ENCODE data around the gene KDM4B. TPM values are rescaled to one million over a fixed set of nuclear protein-coding genes. Genes with fewer than 3 reads are reported as not detected.
A peak's percentile ranks its signal among the peaks of the same experiment; 100 is the strongest.

The KDM4B gene
- total and polyA plus RNA-seq, 9 of the 15 experiments (the other 6 are each of a cell fraction or from before 2014, with no cell fraction given) = 0.21 to 29.9 (median 7.3) TPM

DNA sequence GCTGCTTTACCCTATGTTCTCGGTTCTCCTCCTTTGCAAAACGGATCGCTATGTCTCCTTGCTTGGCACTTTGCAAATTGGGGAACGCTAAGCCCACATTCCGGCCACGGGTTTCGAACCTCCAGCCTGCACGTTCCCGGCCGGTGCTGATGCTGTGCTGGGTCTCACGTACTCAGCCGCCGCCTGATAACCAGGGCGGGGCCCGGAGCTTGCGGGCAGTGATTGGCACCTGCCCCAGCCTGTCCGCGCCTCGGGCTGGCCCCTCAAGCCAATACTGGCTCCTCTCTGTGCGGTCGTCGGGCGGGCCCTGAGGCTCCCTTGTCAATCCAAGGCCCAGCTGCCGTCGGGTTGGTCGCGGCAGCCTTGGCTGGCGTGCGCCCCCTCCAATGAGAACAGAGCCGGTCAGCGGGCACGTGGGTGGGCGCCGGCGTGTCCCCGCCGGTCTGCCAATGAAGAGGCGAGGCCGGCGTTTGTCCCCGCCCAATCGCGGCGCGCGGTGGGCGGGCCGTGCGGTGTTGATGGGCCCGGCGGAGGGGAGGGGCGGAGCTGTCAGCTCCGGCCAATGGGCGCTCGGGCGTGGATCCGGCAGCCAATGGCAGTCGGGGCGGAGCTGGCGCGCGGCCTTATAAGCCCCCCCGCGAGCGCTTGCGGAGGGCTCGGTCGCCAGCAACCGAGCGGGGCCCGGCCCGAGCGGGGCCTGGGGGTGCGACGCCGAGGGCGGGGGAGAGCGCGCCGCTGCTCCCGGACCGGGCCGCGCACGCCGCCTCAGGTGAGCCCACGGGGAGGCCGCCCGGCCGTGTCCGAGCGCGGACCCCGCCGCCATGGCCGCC lies at the start of gene KDM4B (continued):
- TF ChIP-seq, protein P1, sequence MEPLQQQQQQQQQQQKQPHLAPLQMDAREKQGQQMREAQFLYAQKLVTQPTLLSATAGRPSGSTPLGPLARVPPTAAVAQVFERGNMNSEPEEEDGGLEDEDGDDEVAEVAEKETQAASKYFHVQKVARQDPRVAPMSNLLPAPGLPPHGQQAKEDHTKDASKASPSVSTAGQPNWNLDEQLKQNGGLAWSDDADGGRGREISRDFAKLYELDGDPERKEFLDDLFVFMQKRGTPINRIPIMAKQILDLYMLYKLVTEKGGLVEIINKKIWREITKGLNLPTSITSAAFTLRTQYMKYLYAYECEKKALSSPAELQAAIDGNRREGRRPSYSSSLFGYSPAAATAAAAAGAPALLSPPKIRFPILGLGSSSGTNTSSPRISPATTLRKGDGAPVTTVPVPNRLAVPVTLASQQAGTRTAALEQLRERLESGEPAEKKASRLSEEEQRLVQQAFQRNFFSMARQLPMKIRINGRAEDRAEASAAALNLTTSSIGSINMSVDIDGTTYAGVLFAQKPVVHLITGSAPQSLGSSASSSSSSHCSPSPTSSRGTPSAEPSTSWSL (CRISPR knock-in tag; IDR thresholded peaks at IDR 0.05; ENCODE audit: borderline replicate concordance) = no peak
- TF ChIP-seq JUND (IDR thresholded peaks at IDR 0.05; ENCODE audit: borderline replicate concordance, low read depth, low read length) (0 out of 2 replicates have a peak, but pooled peaks have one; percentile 42), JUND (tag; IDR thresholded peaks at IDR 0.05; ENCODE audit: borderline replicate concordance, low read depth, low read length) (no peak; the same call in 2 of the 3 replicates), RBM34 (IDR thresholded peaks at IDR 0.05; ENCODE audit: borderline replicate concordance, insufficient read depth, low read length) (no peak), SP2 (IDR thresholded peaks at IDR 0.05; ENCODE audit: extremely low read depth, low read depth, low read length, poor library complexity, severe bottlenecking) (peak; percentile 94), ZFP1 (CRISPR knock-in tag; IDR thresholded peaks at IDR 0.05) (no peak), ZNF277 (CRISPR knock-in tag; IDR thresholded peaks at IDR 0.05; ENCODE audit: borderline replicate concordance) (no peak), KDM2B (CRISPR knock-in tag; IDR thresholded peaks at IDR 0.05) (no peak), CEBPB (tag; IDR thresholded peaks at IDR 0.05) (no peak), NR2C1 (IDR thresholded peaks at IDR 0.05) (no peak), NR2C1 (tag; IDR thresholded peaks at IDR 0.05) (no peak)
- TF ChIP-seq, protein P2, sequence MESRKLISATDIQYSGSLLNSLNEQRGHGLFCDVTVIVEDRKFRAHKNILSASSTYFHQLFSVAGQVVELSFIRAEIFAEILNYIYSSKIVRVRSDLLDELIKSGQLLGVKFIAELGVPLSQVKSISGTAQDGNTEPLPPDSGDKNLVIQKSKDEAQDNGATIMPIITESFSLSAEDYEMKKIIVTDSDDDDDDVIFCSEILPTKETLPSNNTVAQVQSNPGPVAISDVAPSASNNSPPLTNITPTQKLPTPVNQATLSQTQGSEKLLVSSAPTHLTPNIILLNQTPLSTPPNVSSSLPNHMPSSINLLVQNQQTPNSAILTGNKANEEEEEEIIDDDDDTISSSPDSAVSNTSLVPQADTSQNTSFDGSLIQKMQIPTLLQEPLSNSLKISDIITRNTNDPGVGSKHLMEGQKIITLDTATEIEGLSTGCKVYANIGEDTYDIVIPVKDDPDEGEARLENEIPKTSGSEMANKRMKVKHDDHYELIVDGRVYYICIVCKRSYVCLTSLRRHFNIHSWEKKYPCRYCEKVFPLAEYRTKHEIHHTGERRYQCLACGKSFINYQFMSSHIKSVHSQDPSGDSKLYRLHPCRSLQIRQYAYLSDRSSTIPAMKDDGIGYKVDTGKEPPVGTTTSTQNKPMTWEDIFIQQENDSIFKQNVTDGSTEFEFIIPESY (CRISPR knock-in tag; IDR thresholded peaks at IDR 0.05) = 0 out of 2 replicates have a peak, but pooled peaks have one; percentile 18
- TF ChIP-seq, protein P3, sequence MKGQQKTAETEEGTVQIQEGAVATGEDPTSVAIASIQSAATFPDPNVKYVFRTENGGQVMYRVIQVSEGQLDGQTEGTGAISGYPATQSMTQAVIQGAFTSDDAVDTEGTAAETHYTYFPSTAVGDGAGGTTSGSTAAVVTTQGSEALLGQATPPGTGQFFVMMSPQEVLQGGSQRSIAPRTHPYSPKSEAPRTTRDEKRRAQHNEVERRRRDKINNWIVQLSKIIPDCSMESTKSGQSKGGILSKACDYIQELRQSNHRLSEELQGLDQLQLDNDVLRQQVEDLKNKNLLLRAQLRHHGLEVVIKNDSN (CRISPR knock-in tag; IDR thresholded peaks at IDR 0.05) = peak; percentile 97
- TF ChIP-seq, protein P4, sequence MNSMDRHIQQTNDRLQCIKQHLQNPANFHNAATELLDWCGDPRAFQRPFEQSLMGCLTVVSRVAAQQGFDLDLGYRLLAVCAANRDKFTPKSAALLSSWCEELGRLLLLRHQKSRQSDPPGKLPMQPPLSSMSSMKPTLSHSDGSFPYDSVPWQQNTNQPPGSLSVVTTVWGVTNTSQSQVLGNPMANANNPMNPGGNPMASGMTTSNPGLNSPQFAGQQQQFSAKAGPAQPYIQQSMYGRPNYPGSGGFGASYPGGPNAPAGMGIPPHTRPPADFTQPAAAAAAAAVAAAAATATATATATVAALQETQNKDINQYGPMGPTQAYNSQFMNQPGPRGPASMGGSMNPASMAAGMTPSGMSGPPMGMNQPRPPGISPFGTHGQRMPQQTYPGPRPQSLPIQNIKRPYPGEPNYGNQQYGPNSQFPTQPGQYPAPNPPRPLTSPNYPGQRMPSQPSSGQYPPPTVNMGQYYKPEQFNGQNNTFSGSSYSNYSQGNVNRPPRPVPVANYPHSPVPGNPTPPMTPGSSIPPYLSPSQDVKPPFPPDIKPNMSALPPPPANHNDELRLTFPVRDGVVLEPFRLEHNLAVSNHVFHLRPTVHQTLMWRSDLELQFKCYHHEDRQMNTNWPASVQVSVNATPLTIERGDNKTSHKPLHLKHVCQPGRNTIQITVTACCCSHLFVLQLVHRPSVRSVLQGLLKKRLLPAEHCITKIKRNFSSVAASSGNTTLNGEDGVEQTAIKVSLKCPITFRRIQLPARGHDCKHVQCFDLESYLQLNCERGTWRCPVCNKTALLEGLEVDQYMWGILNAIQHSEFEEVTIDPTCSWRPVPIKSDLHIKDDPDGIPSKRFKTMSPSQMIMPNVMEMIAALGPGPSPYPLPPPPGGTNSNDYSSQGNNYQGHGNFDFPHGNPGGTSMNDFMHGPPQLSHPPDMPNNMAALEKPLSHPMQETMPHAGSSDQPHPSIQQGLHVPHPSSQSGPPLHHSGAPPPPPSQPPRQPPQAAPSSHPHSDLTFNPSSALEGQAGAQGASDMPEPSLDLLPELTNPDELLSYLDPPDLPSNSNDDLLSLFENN (IDR thresholded peaks at IDR 0.05; ENCODE audit: low read depth in 2 of 2, low read length in 2 of 2) = peak in 1 of 2 experiments; percentile 40; a peak in 1 of 4 replicates
- TF ChIP-seq, protein P5, sequence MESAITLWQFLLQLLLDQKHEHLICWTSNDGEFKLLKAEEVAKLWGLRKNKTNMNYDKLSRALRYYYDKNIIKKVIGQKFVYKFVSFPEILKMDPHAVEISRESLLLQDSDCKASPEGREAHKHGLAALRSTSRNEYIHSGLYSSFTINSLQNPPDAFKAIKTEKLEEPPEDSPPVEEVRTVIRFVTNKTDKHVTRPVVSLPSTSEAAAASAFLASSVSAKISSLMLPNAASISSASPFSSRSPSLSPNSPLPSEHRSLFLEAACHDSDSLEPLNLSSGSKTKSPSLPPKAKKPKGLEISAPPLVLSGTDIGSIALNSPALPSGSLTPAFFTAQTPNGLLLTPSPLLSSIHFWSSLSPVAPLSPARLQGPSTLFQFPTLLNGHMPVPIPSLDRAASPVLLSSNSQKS (CRISPR knock-in tag; IDR thresholded peaks at IDR 0.05) = no peak
